Peyer's patch (tissue), 4 donors: Measurements from ENCODE around the gene FGF9. TPM values are rescaled to one million over a fixed set of nuclear protein-coding genes. Genes with fewer than 3 reads are reported as not detected.

Experiments
- DNase-seq, 3 donors: peaks; one replicate each; pipeline ENCODE4 v3.0.0-alpha.2; 2017 to 2019
- H3K27ac ChIP-seq, 4 donors: fragments of 200-600 bp; sonication (generic); one replicate each; pipeline ENCODE4 v1.5.1; 2016 to 2019
- H3K27me3 ChIP-seq, 2 donors: fragments of 200-600 bp; sonication (generic); one replicate each; pipeline ENCODE4 v1.5.1; 2019
- H3K36me3 ChIP-seq, 3 donors: fragments of 200-600 bp; sonication (generic); one replicate each; pipeline ENCODE4 v1.5.1; 2016 to 2019
- H3K4me1 ChIP-seq, 4 donors: fragments of 200-600 bp; sonication (generic); one replicate each; pipeline ENCODE4 v1.5.1; 2016 to 2019
- H3K4me3 ChIP-seq, 4 donors: fragments of 200-600 bp; sonication (generic); 1 replicate in 3 of 4; 2 replicates in 1 of 4; pipeline ENCODE4 v1.5.1; 2016 to 2019; ENCODE audit warnings: mild to moderate bottlenecking in 1 of 4
- H3K9me3 ChIP-seq, 4 donors: fragments of 200-600 bp; sonication (generic); one replicate each; pipeline ENCODE4 v1.5.1; 2016 to 2019; ENCODE audit warnings: mild to moderate bottlenecking in 1 of 4
- CTCF ChIP-seq, 6 experiments: fragments of 450-650 bp in 4 of 6; fragments of 200-600 bp in 2 of 6; sonication (generic) in 1 of 6; IDR thresholded peaks; one replicate each; pipeline ENCODE4 v1.5.1; 2017 to 2019; ENCODE audit warnings: antibody characterized with exemption in 6 of 6, mild to moderate bottlenecking in 3 of 6, moderate library complexity in 1 of 6
- POLR2A ChIP-seq, 2 donors: fragments of 450-650 bp; IDR thresholded peaks; one replicate each; pipeline ENCODE4 v1.5.1; 2017; ENCODE audit warnings: antibody characterized with exemption in 2 of 2, mild to moderate bottlenecking in 2 of 2, moderate library complexity in 2 of 2
- total RNA-seq, 4 donors: library from RNA; depleted of rRNA; stranded (reverse); fragments of >200 nt; gene quantifications; one replicate each; pipeline ENCODE4 v1.1.0, GENCODE V29; 2016

The FGF9 gene
- total RNA-seq, 4 donors from 2014 or later, result 1.8 to 3.8 (median 2.3) TPM; not detected in 1

- Histone ChIP-seq H3K9me3 (no peaks in the 10 kb centered on the region), H3K27ac (peak overlapping the region in 1 of 4 donors; percentile 63), H3K27me3 (no peaks in the 10 kb centered on the region), H3K4me1 (peaks cover 0 to 15% (median 2%) of the 10 kb centered on the region in 4 donors), H3K36me3 (no peaks in the 10 kb centered on the region), H3K4me3 (peak overlapping the region in 1 of 4 donors; percentile 6)
- TF ChIP-seq CTCF (IDR thresholded peaks at IDR 0.05), result no peak
- TF ChIP-seq POLR2A (IDR thresholded peaks at IDR 0.05), result no peak
- DNase-seq, result no peak
Observed at GRCh38 chr13:21661097-21661909, 9.6 kb upstream of the FGF9 start.

- peaks cover 0 to 15% (median 2%) of the 10 kb centered on the region in 4 donors for H3K4me1 ChIP-seq
- H3K27me3 ChIP-seq, result no peaks in the 10 kb centered on the region
- TF ChIP-seq POLR2A (IDR thresholded peaks at IDR 0.05) (no peak), CTCF (IDR thresholded peaks at IDR 0.05) (no peak)
- H3K9me3 ChIP-seq, result no peaks in the 10 kb centered on the region
- H3K36me3 ChIP-seq, result no peaks in the 10 kb centered on the region
- no peak overlapping the region for H3K4me3 ChIP-seq
- no peak overlapping the region for H3K27ac ChIP-seq
- peak in 1 of 3 donors; percentile 58 for DNase-seq
Observed at GRCh38 chr13:21663197-21663596, 7.7 kb upstream of the FGF9 start.

GRCh38 chr13:21668732-21669275, 2.1 kb upstream of the FGF9 start:
- Histone ChIP-seq H3K9me3 (no peaks in the 10 kb centered on the region), H3K27me3 (no peaks in the 10 kb centered on the region), H3K4me3 (peak overlapping the region; percentile 47 to 86 (median 64)), H3K4me1 (peaks cover 0 to 34% (median 10%) of the 10 kb centered on the region in 4 donors), H3K36me3 (no peaks in the 10 kb centered on the region), H3K27ac (peak overlapping the region in 2 of 4 donors; percentile 65 to 69)
- no peak for DNase-seq
- TF ChIP-seq POLR2A (IDR thresholded peaks at IDR 0.05) (no peak), CTCF (IDR thresholded peaks at IDR 0.05) (no peak)

GRCh38 chr13:21670006-21670882, 629 bp upstream of the FGF9 start:
- TF ChIP-seq CTCF (IDR thresholded peaks at IDR 0.05) (no peak), POLR2A (IDR thresholded peaks at IDR 0.05) (no peak)
- DNase-seq, result peak; percentile 49 to 85 (median 77)
- H3K27ac ChIP-seq, result peak overlapping the region; percentile 40 to 69 (median 58)
- no peaks in the 10 kb centered on the region for H3K9me3 ChIP-seq
- H3K27me3 ChIP-seq, result no peaks in the 10 kb centered on the region
- H3K36me3 ChIP-seq, result no peaks in the 10 kb centered on the region
- peak overlapping the region; percentile 47 to 86 (median 64) for H3K4me3 ChIP-seq
- peaks cover 0 to 36% (median 20%) of the 10 kb centered on the region in 4 donors for H3K4me1 ChIP-seq

GRCh38 chr13:21671620-21672286, 880 bp downstream of the FGF9 start:
- H3K4me3 ChIP-seq, result peak overlapping the region; percentile 47 to 86 (median 64)
- peak overlapping the region in 1 of 4 donors; percentile 69 for H3K27ac ChIP-seq
- peaks cover 0 to 46% (median 21%) of the 10 kb centered on the region in 4 donors for H3K4me1 ChIP-seq
- TF ChIP-seq CTCF (IDR thresholded peaks at IDR 0.05) (no peak), POLR2A (IDR thresholded peaks at IDR 0.05) (no peak)
- DNase-seq, result no peak
- no peaks in the 10 kb centered on the region for H3K36me3 ChIP-seq
- no peaks in the 10 kb centered on the region for H3K27me3 ChIP-seq
- no peaks in the 10 kb centered on the region for H3K9me3 ChIP-seq
